ENCODE data around the gene PLD2. TPM values are rescaled to one million over a fixed set of nuclear protein-coding genes. Genes with fewer than 3 reads are reported as not detected.

Gene PLD2
- polyA plus RNA-seq, 3 donors = 3.5 to 122 (median 4.0) TPM

DNA sequence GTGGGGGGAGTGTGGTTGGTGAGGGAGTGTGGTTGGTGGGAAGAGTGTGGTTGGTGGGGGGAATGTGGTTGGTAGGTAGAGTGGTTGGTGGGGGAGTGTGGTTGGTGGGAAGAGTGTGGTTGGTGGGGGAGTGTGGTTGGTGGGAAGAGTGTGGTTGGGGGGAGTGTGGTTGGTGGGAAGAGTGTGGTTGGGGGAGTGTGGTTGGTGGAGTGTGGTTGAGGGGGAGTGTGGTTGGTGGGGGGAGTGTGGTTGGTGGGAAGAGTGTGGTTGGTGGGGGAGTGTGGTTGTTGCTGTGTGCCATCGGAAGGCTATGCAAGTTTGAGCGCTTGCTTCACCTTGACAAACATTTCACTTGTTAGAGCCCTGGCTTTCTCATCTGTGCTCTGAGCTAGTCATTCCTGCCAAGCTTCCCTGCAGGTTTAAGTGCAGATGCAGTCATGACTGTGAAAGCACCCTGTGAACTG lies 46.3 kb downstream of the PLD2 start:
- Histone ChIP-seq H3K4me1 (ENCODE audit: control insufficient read depth in 1 of 2, insufficient read depth in 2 of 2, low read length in 2 of 2) (peaks cover 27 to 35% of the 10 kb centered on the region in 2 donors), H3K9ac (ENCODE audit: insufficient read depth, low read length, poor library complexity, severe bottlenecking) (no peak overlapping the region)
- intact Hi-C loops (cut with micrococcal nuclease) = no loop called here

DNA sequence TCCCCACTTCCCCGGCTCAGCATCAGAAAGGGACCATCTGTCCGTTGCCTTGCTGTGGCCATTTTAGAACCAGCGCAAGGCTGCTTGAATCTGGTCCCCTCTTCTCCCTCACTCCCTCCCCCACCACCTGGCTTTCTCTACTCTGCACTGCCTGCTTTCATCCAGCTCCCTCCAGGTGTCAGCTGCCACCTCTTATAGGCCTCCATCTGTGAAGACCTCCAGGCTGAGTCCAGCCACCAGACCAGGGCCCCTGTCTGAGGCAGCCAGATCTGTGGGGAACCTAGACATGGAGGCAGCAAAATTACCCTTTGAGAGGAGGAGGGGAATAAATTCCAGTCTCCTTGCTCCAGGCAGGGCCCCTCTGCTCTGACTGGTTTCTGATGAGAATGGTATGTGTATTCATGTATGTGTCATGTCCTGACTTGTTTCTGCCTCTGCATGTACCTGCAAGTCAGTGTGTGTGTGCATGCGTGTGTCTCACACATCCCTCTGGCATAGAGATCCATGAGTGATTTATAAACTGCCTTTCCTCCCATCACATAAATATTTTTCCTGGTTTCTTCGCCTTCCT lies 47.2 kb downstream of the PLD2 start:
- H3K9me3 Mint-ChIP-seq = no peaks in the 10 kb centered on the region
- Histone ChIP-seq H4K20me1 (ENCODE audit: insufficient read depth, low read length) (peaks cover 27% of the 10 kb centered on the region), H3K4me2 (replicated peaks; ENCODE audit: extremely low read depth, low read length, poor library complexity, severe bottlenecking) (no peak overlapping the region), H2AFZ (ENCODE audit: insufficient read depth, low read depth, low read length, poor library complexity, severe bottlenecking) (no peak overlapping the region), H3K79me2 (ENCODE audit: insufficient read depth, low read length) (peaks cover 39% of the 10 kb centered on the region), H3K4me1 (ENCODE audit: control insufficient read depth in 1 of 2, insufficient read depth in 2 of 2, low read length in 2 of 2) (peaks cover 33 to 44% of the 10 kb centered on the region in 2 donors), H3K9ac (ENCODE audit: insufficient read depth, low read length, poor library complexity, severe bottlenecking) (no peak overlapping the region), H3K9me3 (replicated peaks in 1 of 2; ENCODE audit: control insufficient read depth in 1 of 2, insufficient read depth in 1 of 2, low read length in 2 of 2) (no peaks in the 10 kb centered on the region), H3K27ac (ENCODE audit: low read depth in 1 of 2, low read length in 2 of 2) (no peak overlapping the region), H3K4me3 (replicated peaks in 1 of 3; ENCODE audit: low read depth in 2 of 3, low read length in 3 of 3) (no peak overlapping the region), H3K36me3 (replicated peaks in 1 of 2; ENCODE audit: control insufficient read depth in 1 of 2, insufficient read depth in 2 of 2, low read length in 2 of 2) (peaks cover 12 to 25% of the 10 kb centered on the region in 2 donors), H3K27me3 (ENCODE audit: control insufficient read depth in 2 of 2, insufficient read depth in 2 of 2, low read length in 2 of 2) (no peaks in the 10 kb centered on the region)
- H3K27me3 Mint-ChIP-seq (ENCODE audit: low read depth in 3 of 3) = peaks cover 2 to 6% (median 6%) of the 10 kb centered on the region in 3 donors
- DNase-seq = no peak
- intact Hi-C loops (cut with micrococcal nuclease) = no loop called here
- 100% methylated on average over 4 of the region's 5 CpGs for WGBS (ENCODE audit: insufficient coverage)
- peaks cover 50% of the 10 kb centered on the region for H3K4me1 Mint-ChIP-seq
- H3K36me3 Mint-ChIP-seq = peaks cover 43 to 53% of the 10 kb centered on the region in 2 donors
- TF ChIP-seq, protein P1, sequence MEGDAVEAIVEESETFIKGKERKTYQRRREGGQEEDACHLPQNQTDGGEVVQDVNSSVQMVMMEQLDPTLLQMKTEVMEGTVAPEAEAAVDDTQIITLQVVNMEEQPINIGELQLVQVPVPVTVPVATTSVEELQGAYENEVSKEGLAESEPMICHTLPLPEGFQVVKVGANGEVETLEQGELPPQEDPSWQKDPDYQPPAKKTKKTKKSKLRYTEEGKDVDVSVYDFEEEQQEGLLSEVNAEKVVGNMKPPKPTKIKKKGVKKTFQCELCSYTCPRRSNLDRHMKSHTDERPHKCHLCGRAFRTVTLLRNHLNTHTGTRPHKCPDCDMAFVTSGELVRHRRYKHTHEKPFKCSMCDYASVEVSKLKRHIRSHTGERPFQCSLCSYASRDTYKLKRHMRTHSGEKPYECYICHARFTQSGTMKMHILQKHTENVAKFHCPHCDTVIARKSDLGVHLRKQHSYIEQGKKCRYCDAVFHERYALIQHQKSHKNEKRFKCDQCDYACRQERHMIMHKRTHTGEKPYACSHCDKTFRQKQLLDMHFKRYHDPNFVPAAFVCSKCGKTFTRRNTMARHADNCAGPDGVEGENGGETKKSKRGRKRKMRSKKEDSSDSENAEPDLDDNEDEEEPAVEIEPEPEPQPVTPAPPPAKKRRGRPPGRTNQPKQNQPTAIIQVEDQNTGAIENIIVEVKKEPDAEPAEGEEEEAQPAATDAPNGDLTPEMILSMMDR (IDR thresholded peaks at IDR 0.05) = no peak
- H3K4me3 Mint-ChIP-seq = no peak overlapping the region
- H3K27ac Mint-ChIP-seq = peak overlapping the region in 2 of 7 donors; percentile 37 to 61

More for the DNA sequence above, 46.3 kb downstream of the PLD2 start:
- peaks cover 9 to 21% of the 10 kb centered on the region in 2 donors for H3K36me3 ChIP-seq (replicated peaks in 1 of 2; ENCODE audit: control insufficient read depth in 1 of 2, insufficient read depth in 2 of 2, low read length in 2 of 2)
- TF ChIP-seq, protein P1 (IDR thresholded peaks at IDR 0.05) = no peak
- DNase-seq = no peak
- Mint-ChIP-seq H3K36me3 (peaks cover 50 to 58% of the 10 kb centered on the region in 2 donors), H3K4me3 (no peak overlapping the region), H3K27me3 (ENCODE audit: low read depth in 3 of 3) (peaks cover 2 to 6% (median 6%) of the 10 kb centered on the region in 3 donors), H3K27ac (peak overlapping the region in 1 of 7 donors; percentile 73), H3K4me1 (peaks cover 50% of the 10 kb centered on the region), H3K9me3 (no peaks in the 10 kb centered on the region)
- H4K20me1 ChIP-seq (ENCODE audit: insufficient read depth, low read length) = peaks cover 20% of the 10 kb centered on the region
- H3K79me2 ChIP-seq (ENCODE audit: insufficient read depth, low read length) = peaks cover 44% of the 10 kb centered on the region
- no peak overlapping the region for H3K27ac ChIP-seq (ENCODE audit: low read depth in 1 of 2, low read length in 2 of 2)
- no peaks in the 10 kb centered on the region for H3K9me3 ChIP-seq (replicated peaks in 1 of 2; ENCODE audit: control insufficient read depth in 1 of 2, insufficient read depth in 1 of 2, low read length in 2 of 2)
- H3K4me2 ChIP-seq (replicated peaks; ENCODE audit: extremely low read depth, low read length, poor library complexity, severe bottlenecking) = no peak overlapping the region
- H3K4me3 ChIP-seq (replicated peaks in 1 of 3; ENCODE audit: low read depth in 2 of 3, low read length in 3 of 3) = no peak overlapping the region
- no peak overlapping the region for H2AFZ ChIP-seq (ENCODE audit: insufficient read depth, low read depth, low read length, poor library complexity, severe bottlenecking)
- 50% methylated on average over 2 of the region's 2 CpGs for WGBS (ENCODE audit: insufficient coverage)
- no peaks in the 10 kb centered on the region for H3K27me3 ChIP-seq (ENCODE audit: control insufficient read depth in 2 of 2, insufficient read depth in 2 of 2, low read length in 2 of 2)
